ENCODE results near the gene MAPK1IP1L.
"Not testable (repeated sequence)": the region's sequence is repeated elsewhere in the genome, so short reads cannot be mapped to it uniquely, and the experiment has no call there.

MAPK1IP1L gene

DNA sequence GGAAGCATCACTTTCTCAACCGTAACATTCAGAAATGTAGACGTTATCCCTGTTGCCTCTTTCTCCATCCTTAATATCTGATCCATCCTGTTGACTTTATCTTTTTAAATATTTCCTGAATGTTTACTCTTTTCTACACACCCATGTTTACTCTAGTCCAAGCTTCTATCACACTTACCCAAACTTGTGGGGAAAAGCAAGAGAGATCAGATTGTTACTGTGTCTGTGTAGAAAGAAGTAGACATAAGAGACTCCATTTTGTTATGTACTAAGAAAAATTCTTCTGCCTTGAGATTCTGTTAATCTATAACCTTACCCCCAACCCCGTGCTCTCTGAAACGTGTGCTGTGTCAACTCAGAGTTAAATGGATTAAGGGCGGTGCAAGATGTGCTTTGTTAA, 27.1 kb upstream of the MAPK1IP1L start:
- H3K27me3 ChIP-seq (ENCODE audit: control insufficient read depth in 3 of 3, insufficient read depth in 3 of 3, low read depth in 1 of 3, low read length in 3 of 3); H3K27ac ChIP-seq (replicated peaks; ENCODE audit: low read length); H3K9me3 ChIP-seq (replicated peaks in 1 of 2; ENCODE audit: control insufficient read depth in 2 of 2, insufficient read depth in 1 of 2, low read depth in 1 of 2, low read length in 2 of 2); DNase-seq (ENCODE audit: low spot score); H2AK5ac ChIP-seq (ENCODE audit: low read depth, low read length); H3K4ac ChIP-seq (ENCODE audit: low read length); H3K4me1 ChIP-seq (ENCODE audit: control insufficient read depth in 2 of 2, insufficient read depth in 1 of 2, low read depth in 1 of 2, low read length in 2 of 2); H3K23ac ChIP-seq (ENCODE audit: low read depth, low read length, poor library complexity); H2AFZ ChIP-seq (ENCODE audit: low read length); H2BK12ac ChIP-seq (ENCODE audit: low read length); H3K18ac ChIP-seq (ENCODE audit: low read length); H3K14ac ChIP-seq (ENCODE audit: low read length); H2BK120ac ChIP-seq (ENCODE audit: low read depth, low read length); H3K9ac ChIP-seq (ENCODE audit: low read depth, low read length, poor library complexity); H2BK15ac ChIP-seq (ENCODE audit: low read length); H4K8ac ChIP-seq (ENCODE audit: low read depth, low read length); H3K4me2 ChIP-seq (ENCODE audit: insufficient read depth, low read length, poor library complexity, severe bottlenecking); H3K79me1 ChIP-seq (ENCODE audit: low read depth, low read length); H4K91ac ChIP-seq (ENCODE audit: low read depth, low read length, poor library complexity); H3K4me3 ChIP-seq (ENCODE audit: low read length in 2 of 2); H2BK5ac ChIP-seq (ENCODE audit: low read length): not testable (repeated sequence)
- no CpG with 5 or more reads among the region's 5 CpGs for whole genome bisulfite sequencing, 2 donors (ENCODE audit: extremely low coverage in 2 of 2, insufficient read length in 2 of 2, insufficient replicate concordance in 1 of 2)
- H3K36me3 ChIP-seq (replicated peaks in 1 of 2; ENCODE audit: control insufficient read depth in 2 of 2, insufficient read depth in 2 of 2, low read length in 2 of 2), result peaks cover 2 to 55% of the 10 kb centered on the region in 2 donors

DNA sequence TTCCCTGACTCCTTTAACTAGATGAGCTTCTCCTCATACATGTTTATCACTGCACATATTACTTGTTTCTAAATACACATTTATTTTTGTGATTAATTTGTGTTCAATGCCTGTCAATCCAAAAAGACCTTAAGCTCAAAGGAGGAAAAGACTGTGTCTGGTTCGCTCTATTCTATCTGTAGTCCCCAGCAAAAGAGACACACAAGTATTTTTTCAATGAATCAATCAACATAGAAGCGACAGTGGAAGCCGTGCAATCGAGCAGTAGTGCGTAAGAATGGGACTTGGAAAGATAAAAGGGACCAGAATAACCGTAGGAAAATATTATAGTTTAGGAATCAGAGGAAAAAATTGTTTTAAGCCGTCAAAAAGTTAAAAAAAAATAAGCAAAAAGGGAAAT, 25.5 kb upstream of the MAPK1IP1L start:
- Histone ChIP-seq H3K4me2 (ENCODE audit: insufficient read depth, low read length, poor library complexity, severe bottlenecking) (peak overlapping the region; percentile 78), H3K4me3 (ENCODE audit: low read length in 2 of 2) (peak overlapping the region; percentile 32 to 71), H2BK5ac (ENCODE audit: low read length) (no peak overlapping the region), H3K9ac (ENCODE audit: low read depth, low read length, poor library complexity) (no peak overlapping the region), H4K91ac (ENCODE audit: low read depth, low read length, poor library complexity) (no peak overlapping the region), H3K23ac (ENCODE audit: low read depth, low read length, poor library complexity) (no peak overlapping the region), H3K27me3 (ENCODE audit: control insufficient read depth in 3 of 3, insufficient read depth in 3 of 3, low read depth in 1 of 3, low read length in 3 of 3) (no peaks in the 10 kb centered on the region), H3K9me3 (replicated peaks in 1 of 2; ENCODE audit: control insufficient read depth in 2 of 2, insufficient read depth in 1 of 2, low read depth in 1 of 2, low read length in 2 of 2) (no peaks in the 10 kb centered on the region), H3K18ac (ENCODE audit: low read length) (no peak overlapping the region), H3K36me3 (replicated peaks in 1 of 2; ENCODE audit: control insufficient read depth in 2 of 2, insufficient read depth in 2 of 2, low read length in 2 of 2) (peaks cover 2 to 40% of the 10 kb centered on the region in 2 donors), H2BK15ac (ENCODE audit: low read length) (no peak overlapping the region), H4K8ac (ENCODE audit: low read depth, low read length) (no peak overlapping the region), H3K27ac (replicated peaks; ENCODE audit: low read length) (no peak overlapping the region), H2BK12ac (ENCODE audit: low read length) (no peak overlapping the region), H3K4me1 (ENCODE audit: control insufficient read depth in 2 of 2, insufficient read depth in 1 of 2, low read depth in 1 of 2, low read length in 2 of 2) (peaks cover 5 to 10% of the 10 kb centered on the region in 2 donors), H3K79me1 (ENCODE audit: low read depth, low read length) (no peaks in the 10 kb centered on the region), H2BK120ac (ENCODE audit: low read depth, low read length) (no peak overlapping the region), H3K14ac (ENCODE audit: low read length) (no peak overlapping the region), H2AFZ (ENCODE audit: low read length) (peak overlapping the region; percentile 90), H2AK5ac (ENCODE audit: low read depth, low read length) (no peak overlapping the region), H3K4ac (ENCODE audit: low read length) (no peak overlapping the region)
- WGBS, 2 donors (ENCODE audit: extremely low coverage in 2 of 2, insufficient read length in 2 of 2, insufficient replicate concordance in 1 of 2), result no CpG with 5 or more reads among the region's 7 CpGs
- DNase-seq (ENCODE audit: low spot score), result no peak

DNA sequence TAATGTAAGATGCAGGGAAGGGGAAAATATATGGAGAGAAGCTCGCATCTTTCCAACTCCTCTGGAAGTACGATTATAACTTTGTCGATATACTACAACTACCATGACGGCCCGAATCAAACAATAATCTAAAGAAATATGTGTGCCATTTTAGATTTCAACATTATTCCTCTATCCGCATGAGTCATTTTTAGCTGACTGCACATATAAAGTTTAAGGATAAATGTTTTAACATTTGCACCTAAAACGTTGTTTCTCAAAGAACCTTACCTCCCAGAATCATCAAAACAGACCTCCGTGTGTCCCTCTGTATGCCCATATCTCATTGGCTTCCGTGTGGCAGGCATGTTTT, 25.0 kb upstream of the MAPK1IP1L start:
- Histone ChIP-seq H3K36me3 (replicated peaks in 1 of 2; ENCODE audit: control insufficient read depth in 2 of 2, insufficient read depth in 2 of 2, low read length in 2 of 2) (peaks cover 2 to 35% of the 10 kb centered on the region in 2 donors), H2BK5ac (ENCODE audit: low read length) (no peak overlapping the region), H3K9ac (ENCODE audit: low read depth, low read length, poor library complexity) (no peak overlapping the region), H3K14ac (ENCODE audit: low read length) (no peak overlapping the region), H3K4me2 (ENCODE audit: insufficient read depth, low read length, poor library complexity, severe bottlenecking) (peak overlapping the region; percentile 78), H3K9me3 (replicated peaks in 1 of 2; ENCODE audit: control insufficient read depth in 2 of 2, insufficient read depth in 1 of 2, low read depth in 1 of 2, low read length in 2 of 2) (no peaks in the 10 kb centered on the region), H3K79me1 (ENCODE audit: low read depth, low read length) (no peaks in the 10 kb centered on the region), H3K4me1 (ENCODE audit: control insufficient read depth in 2 of 2, insufficient read depth in 1 of 2, low read depth in 1 of 2, low read length in 2 of 2) (peaks cover 5 to 10% of the 10 kb centered on the region in 2 donors), H4K8ac (ENCODE audit: low read depth, low read length) (no peak overlapping the region), H2BK12ac (ENCODE audit: low read length) (no peak overlapping the region), H3K18ac (ENCODE audit: low read length) (no peak overlapping the region), H4K91ac (ENCODE audit: low read depth, low read length, poor library complexity) (no peak overlapping the region), H2AK5ac (ENCODE audit: low read depth, low read length) (no peak overlapping the region), H3K27me3 (ENCODE audit: control insufficient read depth in 3 of 3, insufficient read depth in 3 of 3, low read depth in 1 of 3, low read length in 3 of 3) (no peaks in the 10 kb centered on the region), H3K4me3 (ENCODE audit: low read length in 2 of 2) (peak overlapping the region; percentile 71 to 94), H2BK15ac (ENCODE audit: low read length) (no peak overlapping the region), H2AFZ (ENCODE audit: low read length) (peak overlapping the region; percentile 90), H3K23ac (ENCODE audit: low read depth, low read length, poor library complexity) (no peak overlapping the region), H3K4ac (ENCODE audit: low read length) (no peak overlapping the region), H2BK120ac (ENCODE audit: low read depth, low read length) (no peak overlapping the region), H3K27ac (replicated peaks; ENCODE audit: low read length) (no peak overlapping the region)
- WGBS, 2 donors (ENCODE audit: extremely low coverage in 2 of 2, insufficient read length in 2 of 2, insufficient replicate concordance in 1 of 2), result no CpG with 5 or more reads among the region's 9 CpGs
- no peak for DNase-seq (ENCODE audit: low spot score)

DNA sequence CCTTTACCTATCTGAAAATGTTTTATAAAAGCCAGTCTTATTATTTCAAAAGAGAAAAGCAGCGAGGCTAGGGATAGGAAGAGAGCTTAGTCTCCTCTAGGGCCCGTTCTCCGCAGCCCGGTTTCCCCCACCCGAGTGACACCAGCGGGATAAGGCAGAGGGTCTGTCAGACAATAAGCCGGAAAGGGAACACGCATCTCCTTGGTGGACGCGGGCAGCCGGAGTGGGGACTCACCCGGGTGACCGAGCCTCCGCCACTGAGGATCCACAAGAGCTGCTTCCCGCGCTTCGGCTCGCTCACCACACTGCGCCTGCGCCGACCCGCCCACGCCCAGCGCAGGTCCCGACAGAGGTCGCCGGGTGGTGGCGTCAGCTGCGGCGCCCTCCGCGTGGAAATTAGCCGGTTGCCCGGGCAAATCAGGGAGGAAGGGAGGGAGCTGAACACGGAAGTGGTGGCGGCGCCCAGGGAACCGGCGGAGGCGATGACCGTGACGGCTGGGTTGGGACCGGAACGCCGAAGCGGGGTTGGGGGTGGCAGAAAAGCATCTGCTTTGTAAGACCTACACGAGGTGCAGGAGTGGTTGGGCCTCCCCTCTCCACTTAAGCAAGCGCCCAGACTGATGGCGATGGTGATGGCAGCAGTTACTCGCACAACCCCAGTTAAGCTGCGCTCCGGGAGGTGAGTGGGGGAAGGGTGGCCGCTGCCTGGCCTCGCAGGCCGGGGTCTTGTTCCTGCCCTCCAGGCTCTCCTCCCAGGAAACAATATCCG, 24.5 kb upstream of the MAPK1IP1L start, which contains the start of the genes SOCS4 and WDHD1:
SOCS4 (plus strand) TSS at position 444 of the 769 bp plus-strand sequence. CDS start 15,806 bp downstream, outside the sequence.
WDHD1 (minus strand) TSS at position 307 of the 769 bp plus-strand sequence. CDS start 312 bp downstream, outside the sequence.
- Histone ChIP-seq H3K4me3 (ENCODE audit: low read length in 2 of 2) (peak within 1 kb of the TSS; percentile 71 to 94), H3K23ac (ENCODE audit: low read depth, low read length, poor library complexity) (peak within 1 kb of the TSS; percentile 86), H4K91ac (ENCODE audit: low read depth, low read length, poor library complexity) (no peak within 1 kb of the TSS), H4K8ac (ENCODE audit: low read depth, low read length) (no peak within 1 kb of the TSS), H3K27ac (replicated peaks; ENCODE audit: low read length) (peak within 1 kb of the TSS; percentile 84), H3K4ac (ENCODE audit: low read length) (no peak within 1 kb of the TSS), H2BK15ac (ENCODE audit: low read length) (no peak within 1 kb of the TSS), H3K18ac (ENCODE audit: low read length) (peak within 1 kb of the TSS; percentile 96), H3K9ac (ENCODE audit: low read depth, low read length, poor library complexity) (peak within 1 kb of the TSS; percentile 93), H2BK12ac (ENCODE audit: low read length) (no peak within 1 kb of the TSS), H2BK120ac (ENCODE audit: low read depth, low read length) (no peak within 1 kb of the TSS), H2BK5ac (ENCODE audit: low read length) (no peak within 1 kb of the TSS), H3K4me2 (ENCODE audit: insufficient read depth, low read length, poor library complexity, severe bottlenecking) (peak within 1 kb of the TSS; percentile 78), H3K79me1 (ENCODE audit: low read depth, low read length) (no peaks in the 10 kb centered on the region), H2AFZ (ENCODE audit: low read length) (peak within 1 kb of the TSS; percentile 90), H3K36me3 (replicated peaks in 1 of 2; ENCODE audit: control insufficient read depth in 2 of 2, insufficient read depth in 2 of 2, low read length in 2 of 2) (peaks cover 2 to 35% of the 10 kb centered on the region in 2 donors), H3K14ac (ENCODE audit: low read length) (no peak within 1 kb of the TSS), H2AK5ac (ENCODE audit: low read depth, low read length) (no peak within 1 kb of the TSS), H3K9me3 (replicated peaks in 1 of 2; ENCODE audit: control insufficient read depth in 2 of 2, insufficient read depth in 1 of 2, low read depth in 1 of 2, low read length in 2 of 2) (no peaks in the 10 kb centered on the region), H3K4me1 (ENCODE audit: control insufficient read depth in 2 of 2, insufficient read depth in 1 of 2, low read depth in 1 of 2, low read length in 2 of 2) (peaks cover 5 to 10% of the 10 kb centered on the region in 2 donors), H3K27me3 (ENCODE audit: control insufficient read depth in 3 of 3, insufficient read depth in 3 of 3, low read depth in 1 of 3, low read length in 3 of 3) (no peaks in the 10 kb centered on the region)
- no CpG with 5 or more reads among the region's 56 CpGs for WGBS, 2 donors (ENCODE audit: extremely low coverage in 2 of 2, insufficient read length in 2 of 2, insufficient replicate concordance in 1 of 2)
- DNase-seq (ENCODE audit: low spot score), result peak; percentile 90

Measured in neuronal stem cell (in vitro differentiated cells).